GM21423 (cell line): Measurements from ENCODE around the gene FKBP1A.

ENCODE experiments used
- ATAC-seq: cut with Tn5 transposase; IDR thresholded peaks from one replicate; pipeline ENCODE4 v1.9.1; 2021; ENCODE audit warnings: mild to moderate bottlenecking, moderate library complexity; ENCODE audit not compliant: unreplicated experiment

The FKBP1A gene

GRCh38 chr20:1392693-1393506, at the start of gene FKBP1A:
Gene FKBP1A, minus strand, starts transcription at chr20:1393054. Its CDS starts 56 bp downstream, at chr20:1392998.
- ATAC-seq = peak; percentile 84

GRCh38 chr20:1442304-1442703, 49.5 kb upstream of the FKBP1A start:
- no peak for ATAC-seq

DNA sequence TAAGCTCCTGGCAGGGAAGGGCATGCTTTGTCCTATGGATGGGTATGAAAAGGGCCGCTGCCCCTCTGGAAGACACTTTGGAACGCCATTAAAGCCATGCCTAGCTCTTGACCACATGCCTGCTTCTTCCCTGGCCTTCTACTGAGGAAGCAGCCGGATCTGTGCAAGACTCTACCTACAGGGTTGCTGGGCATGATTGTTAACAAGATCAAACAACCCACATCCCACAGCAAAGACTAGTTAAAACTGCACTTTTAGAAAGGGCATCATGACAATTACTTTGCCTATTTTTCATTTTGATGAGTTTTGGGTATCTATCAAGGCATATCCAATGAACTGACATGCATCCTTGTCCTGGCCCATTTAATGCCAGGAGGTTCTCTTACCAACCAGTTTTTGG, 48.3 kb upstream of the FKBP1A start:
- no peak for ATAC-seq

- ATAC-seq = no peak
Observed at GRCh38 chr20:1440024-1440423, 47.2 kb upstream of the FKBP1A start.

- no peak for ATAC-seq
Observed at GRCh38 chr20:1438361-1438760, 45.5 kb upstream of the FKBP1A start.

DNA sequence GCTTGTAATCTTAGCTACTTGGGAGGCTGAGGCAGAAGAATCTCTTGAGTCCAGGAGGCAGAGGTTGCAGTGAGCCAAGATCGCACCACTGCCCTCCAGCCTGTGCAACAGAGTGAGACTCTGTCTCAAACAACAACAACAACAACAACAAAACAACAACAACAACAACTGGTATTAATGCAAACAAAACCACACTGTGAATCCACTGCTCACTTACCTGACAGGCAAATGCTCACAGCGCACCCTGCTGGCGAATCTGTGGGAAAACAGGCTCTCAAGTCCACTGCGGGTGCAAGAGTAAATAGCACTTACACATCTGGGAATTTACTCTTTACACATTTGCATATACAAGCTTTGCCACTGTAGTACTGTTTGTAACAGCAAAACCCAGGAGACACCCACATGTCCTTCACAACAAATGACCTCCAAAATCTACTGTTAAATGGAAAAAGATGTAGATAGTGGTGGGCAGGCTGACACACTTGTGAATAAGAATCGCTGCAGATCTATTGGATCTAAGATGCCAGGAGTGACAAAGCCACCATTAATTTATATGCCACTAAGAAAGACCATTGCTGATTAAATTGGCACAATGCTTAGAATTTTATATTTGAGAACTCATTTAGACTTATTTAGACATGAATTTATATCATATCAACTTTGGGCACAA, 44.5 kb upstream of the FKBP1A start:
- no peak for ATAC-seq

DNA sequence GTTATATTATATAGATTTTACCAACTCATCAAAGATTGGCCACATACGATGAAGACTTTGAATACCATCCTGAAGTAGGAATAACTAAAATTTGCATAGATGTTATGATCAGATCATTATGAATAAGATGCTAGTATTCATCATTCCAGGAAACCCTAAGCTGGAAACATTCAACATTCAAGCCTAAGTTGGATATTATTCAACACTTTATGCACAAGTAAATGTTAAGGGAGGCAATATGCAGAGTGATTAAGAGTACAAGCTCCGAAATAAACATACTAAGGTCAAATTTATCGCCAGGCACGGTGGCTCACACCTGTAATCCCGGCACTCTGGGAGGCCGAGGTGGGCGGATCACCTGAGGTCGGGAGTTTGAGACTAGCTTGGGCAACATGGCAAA, 43.4 kb upstream of the FKBP1A start:
- no peak for ATAC-seq

- no peak for ATAC-seq
Observed at GRCh38 chr20:1435337-1435699, 42.5 kb upstream of the FKBP1A start.

- ATAC-seq = peak; percentile 85
Observed at GRCh38 chr20:1434571-1435336, 41.9 kb upstream of the FKBP1A start.

DNA sequence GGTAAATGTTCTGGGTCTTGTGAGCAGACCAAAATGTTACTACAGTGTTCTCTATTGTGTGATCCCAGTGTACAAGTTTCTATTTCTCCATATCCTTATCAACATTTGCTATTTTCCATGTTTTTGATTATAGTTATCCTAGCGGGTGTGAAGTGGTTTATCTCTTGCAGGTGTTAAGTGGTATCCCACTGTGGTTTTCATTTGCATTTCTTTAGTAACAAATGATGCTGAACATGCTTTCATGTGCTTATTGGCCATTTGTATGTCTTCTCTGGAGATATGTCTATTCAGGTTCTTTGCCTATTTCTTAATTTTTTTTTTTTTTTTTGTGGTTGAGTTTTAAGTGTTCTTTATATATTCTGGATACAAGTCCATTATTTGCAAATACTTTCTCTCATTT, 38.3 kb upstream of the FKBP1A start:
- ATAC-seq = no peak

DNA sequence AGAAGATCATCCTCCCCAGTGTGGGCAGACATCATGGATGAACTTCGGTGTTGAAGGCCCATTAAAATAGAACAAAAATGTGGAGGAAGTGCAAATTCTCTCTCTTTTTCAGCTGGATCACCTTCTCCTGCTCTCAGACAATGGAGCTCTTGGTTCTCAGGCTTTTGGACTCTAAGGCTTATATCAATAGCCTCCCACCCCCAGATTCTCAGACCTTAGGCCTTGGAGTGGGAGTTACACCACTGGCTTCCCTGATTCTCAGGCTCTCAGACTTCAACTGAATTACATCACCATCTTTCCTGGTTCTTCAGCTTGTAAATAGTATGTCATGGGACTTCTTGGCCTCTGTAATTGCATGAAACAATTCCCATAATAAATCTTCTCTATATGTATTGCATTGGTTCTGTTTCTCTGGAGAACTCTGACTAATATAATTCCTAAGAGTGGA, 37.2 kb upstream of the FKBP1A start:
- no peak for ATAC-seq

DNA sequence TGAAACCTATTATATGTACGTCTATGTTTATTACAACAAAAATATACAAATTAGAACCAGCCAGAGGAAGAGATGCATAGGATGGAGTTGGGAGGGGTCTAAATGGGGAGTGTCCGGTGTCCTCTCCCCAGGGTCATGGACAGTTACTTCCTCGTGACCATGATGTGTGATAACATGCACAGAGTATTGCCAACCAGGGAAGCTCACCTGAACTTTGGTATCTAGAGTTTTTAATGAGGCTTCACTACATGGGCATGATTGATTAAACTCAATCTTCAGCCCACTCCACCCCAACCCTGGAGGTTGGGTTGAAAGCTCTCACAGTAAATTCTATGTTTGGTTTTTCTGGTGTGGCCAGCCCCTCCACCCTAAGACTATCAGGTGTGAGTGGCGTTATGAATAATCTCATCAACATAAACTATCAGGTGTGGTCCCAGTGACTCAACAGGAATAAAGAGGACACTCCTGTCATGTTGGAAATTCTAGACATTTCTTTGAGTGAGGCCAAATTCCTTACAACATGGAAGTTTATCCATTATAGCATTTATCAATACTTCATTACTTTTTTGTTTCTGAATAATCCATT, 36.4 kb upstream of the FKBP1A start:
- ATAC-seq = no peak

- no peak for ATAC-seq
Observed at GRCh38 chr20:1427457-1428054, 34.7 kb upstream of the FKBP1A start.

GRCh38 chr20:1426231-1426849, 33.5 kb upstream of the FKBP1A start:
- ATAC-seq = no peak

GRCh38 chr20:1424336-1424735, 31.5 kb upstream of the FKBP1A start:
- ATAC-seq = no peak

- ATAC-seq = no peak
Observed at GRCh38 chr20:1423625-1424106, 30.8 kb upstream of the FKBP1A start.

DNA sequence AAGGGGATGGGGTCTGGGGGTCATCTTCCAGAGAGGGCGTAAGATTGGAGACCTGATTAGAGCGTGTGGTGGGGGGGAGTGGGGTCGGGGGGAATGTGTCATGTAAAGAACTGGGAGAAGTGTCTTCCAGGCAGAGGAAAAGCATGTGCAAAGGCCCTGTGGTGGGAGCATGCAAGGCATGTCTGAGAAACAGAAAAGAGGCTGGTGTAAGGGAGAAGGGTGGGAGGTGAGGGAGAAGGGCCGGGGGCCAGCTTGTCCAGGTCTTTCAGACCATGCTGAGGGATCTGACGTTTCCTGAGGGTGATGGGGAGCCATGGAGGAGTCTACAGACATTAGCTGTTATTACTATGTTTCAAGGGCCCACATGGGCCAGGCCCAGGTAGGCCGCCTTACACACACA, 30.4 kb upstream of the FKBP1A start:
- no peak for ATAC-seq

DNA sequence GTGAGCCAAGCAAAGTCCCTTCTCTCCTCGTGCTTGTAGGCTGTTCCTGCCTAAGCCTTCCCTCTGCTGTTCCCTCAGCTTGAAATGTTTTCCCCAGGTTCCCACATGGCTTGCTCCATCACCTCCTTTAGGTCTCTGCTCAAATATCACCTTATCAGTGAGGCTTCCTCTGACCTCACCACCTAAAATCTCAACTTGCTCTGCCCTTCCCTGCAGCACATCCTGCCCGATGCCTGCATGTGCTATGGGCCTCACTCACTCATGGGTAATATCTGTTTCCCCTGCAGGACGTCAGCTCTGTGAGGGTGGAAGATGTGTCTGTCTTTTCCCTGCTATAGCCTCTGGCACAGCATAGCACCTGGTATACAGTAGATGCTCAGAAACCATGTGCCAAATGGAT, 29.9 kb upstream of the FKBP1A start:
- no peak for ATAC-seq

DNA sequence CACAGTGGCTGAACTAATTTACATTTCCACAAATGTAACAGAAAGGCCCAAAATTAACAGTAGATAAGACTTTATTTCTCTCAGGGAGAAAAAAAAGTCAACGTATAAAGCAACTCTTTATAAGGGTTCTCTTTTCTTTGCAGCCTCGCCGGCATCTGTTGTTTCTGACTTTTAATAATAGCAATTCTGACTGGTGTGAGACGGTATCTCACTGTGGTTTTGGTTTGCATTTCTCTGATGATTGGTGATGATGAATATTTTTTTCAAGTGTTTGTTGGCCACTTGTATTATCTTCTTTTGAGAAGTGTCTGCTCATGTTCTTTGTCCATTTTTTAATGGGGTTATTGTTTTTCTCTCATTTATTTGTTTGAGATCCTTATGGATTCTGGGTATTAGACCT, 27.2 kb upstream of the FKBP1A start:
- no peak for ATAC-seq

DNA sequence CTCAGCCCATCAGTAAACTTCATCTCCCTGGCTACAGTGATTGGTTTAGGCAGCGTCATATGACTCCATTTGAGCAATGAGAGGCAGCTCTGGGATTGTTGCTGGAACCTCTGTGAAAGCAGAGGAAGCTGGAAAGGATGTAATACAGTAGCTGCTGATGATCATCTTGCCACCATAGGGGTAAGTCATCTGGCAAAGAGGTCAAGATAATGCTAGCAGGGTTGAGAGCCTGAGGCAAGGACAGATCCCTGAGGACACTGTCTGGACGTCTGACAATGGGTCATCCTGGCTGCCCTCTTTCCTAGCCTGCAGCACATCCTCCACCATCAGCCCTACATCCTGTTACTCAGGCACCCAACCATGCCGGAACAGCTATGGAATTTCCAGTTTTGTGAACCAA, 25.5 kb upstream of the FKBP1A start:
- no peak for ATAC-seq
